GM20431 (cell line): ENCODE results near the gene FHOD3.

Experiments
- in situ Hi-C: fragments of 300-500 bp; cut with MseI, MboI; formaldehyde crosslinking; loops from one replicate; pipeline ENCODE4 v1.15.0; 2020; ENCODE audit warnings: low sequenced_read_pairs; ENCODE audit not compliant: unreplicated experiment

Gene FHOD3

DNA sequence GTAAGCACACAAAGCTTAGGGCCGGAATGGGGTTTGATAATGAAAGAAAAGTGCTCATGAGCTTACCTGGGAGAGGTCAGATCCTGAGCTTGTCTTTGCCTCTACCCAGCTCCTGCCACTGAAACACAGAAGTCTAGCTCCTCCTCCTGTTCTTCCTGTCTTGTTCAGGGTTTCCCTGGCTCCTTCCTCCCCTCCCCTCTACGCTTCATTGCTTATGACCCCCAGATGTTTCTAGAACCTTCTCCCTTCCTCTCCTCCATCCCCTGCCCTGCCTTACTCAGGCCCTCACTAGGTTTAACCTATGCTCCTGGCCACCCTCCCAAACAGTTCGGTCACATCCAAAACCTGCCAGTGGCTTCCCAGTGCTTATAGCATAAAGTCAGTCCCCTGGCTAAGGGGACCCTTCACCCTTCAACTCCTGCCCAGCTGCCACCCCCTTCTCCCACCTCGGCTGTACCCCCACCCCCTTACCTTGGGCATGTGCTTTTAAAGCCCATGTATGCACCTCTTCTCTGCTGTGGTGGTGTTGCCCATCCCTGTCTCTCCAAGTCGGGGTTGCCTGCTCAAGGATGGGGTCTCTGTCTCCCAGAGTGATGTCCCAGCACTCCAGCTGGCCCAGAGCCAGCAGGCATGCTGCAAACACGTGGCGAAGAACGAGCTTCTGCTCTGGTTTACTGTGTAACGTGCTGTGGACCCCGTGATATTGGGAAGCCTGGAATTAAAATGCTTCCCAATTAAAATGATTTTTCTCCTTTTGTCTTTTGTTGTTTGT is 297.7 kb downstream of the FHOD3 start:
- in situ Hi-C loops = no loop called here

DNA sequence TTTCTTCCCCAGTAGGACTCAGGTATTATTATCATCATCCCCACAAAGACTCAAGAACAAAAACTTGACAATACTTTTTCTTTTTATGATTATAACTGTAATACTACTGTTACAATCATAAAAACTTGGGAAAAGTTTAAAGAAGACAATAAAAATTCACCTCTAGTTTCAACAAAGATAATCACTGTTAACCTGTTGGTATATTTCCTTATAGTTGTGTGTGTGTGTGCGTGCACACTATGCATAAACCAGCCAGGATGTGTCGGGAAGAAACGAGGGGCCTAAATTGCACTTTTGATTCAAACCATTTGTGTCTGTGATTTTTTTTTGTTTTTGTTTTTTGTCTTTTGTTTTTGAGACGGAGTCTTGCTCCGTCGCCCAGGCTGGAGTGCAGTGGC is 298.3 kb downstream of the FHOD3 start:
- in situ Hi-C loops = no loop called here

- in situ Hi-C loops = no loop called here
Observed at GRCh38 chr18:36597636-36598035, 300.1 kb downstream of the FHOD3 start.

DNA sequence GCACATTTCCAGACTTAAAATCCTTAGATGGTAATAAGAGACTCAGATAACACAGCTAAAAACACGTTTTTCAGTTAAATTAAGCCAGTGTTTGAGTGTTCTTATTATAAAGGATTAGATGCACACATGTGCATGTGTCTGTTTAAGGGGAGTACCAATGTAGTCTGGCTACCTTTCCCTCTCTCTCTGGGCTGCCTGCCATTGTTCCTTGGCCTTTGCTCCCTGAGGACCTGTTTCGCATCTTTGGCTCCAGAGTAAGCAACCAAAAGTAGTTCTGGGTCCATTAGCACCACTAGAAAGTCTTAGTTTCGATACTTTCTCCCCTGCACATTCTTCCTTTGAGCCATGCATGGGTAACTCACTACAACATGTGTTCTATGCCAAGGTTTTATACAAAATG is 303.0 kb downstream of the FHOD3 start:
- in situ Hi-C loops = no loop called here

DNA sequence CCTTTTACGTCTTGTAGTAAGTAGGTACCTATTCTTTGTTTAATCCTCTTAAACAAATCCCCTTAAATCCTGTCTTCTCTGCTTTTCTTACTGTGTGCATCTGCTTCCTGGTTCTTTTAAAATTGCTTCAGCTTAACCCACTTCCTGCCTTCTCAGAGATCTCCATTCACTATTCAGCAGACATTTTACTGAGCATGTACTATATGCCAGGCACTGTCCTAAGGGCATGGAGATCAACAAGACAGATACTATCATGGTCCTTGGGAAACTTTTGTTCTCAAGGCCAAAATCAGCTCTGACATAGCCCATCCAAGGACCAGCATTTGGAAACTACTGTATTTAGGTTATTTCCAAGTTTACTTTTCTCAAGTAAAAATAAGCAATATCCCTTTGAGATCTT is 303.8 kb downstream of the FHOD3 start:
- in situ Hi-C loops = no loop called here

DNA sequence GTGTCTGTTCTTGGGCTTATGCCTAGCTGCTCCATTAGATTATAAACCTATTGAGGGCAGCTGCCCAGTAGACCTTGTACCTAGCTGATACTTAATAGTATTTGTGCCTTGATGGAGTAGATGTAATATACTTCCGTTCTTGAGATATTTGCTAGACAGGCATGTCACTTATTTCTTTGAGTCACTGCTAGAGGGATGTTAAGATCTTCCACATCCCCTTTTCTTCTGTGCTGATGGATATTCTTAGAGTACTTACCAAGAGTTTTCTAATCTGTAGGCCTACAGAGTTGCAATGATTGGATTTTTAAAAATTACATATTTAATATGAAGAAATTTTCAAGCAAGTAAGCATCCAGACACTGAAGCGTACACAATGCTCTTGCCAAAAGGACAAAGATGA is 304.6 kb downstream of the FHOD3 start:
- in situ Hi-C loops = no loop called here

DNA sequence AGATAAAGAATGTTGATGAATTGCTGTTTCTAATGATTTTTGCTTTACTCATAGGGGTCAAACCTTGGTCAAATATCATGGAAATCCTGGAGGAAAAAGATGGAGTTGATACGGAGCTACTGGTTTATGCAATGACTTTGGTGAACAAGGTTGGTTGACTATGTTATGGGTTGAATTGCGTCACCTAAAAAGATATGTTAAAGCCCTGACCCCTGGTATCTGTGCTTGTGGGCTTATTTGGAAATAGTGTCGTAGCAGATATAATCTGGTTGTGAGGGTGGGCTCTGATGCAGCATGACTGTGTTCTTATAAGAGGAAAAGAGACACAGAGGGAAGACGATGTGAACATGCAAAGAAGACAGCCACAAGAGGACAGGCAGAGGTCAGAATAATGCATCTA is 305.1 kb downstream of the FHOD3 start:
- in situ Hi-C loops = no loop called here

- in situ Hi-C loops = no loop called here
Observed at GRCh38 chr18:36608107-36608506, 310.6 kb downstream of the FHOD3 start.

DNA sequence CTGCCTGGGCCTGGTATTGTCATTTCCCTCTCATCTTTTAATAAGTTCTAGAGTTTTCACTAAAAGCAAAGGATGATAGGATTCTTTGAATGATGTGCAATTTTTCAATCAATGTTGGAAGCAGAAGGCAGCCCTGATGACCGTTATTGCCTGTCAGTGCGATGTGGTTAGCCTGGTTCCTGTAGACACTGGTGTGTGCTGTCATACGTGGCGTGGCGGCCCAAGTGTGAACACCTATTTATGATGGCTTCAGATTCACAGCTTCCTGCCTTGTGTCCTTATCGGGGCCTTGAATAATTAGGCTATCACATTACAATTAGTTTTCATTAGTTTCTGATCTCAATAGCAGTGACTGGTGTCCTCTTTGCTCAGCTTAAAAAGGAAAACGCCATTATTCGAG is 312.7 kb downstream of the FHOD3 start:
- in situ Hi-C loops = no loop called here

DNA sequence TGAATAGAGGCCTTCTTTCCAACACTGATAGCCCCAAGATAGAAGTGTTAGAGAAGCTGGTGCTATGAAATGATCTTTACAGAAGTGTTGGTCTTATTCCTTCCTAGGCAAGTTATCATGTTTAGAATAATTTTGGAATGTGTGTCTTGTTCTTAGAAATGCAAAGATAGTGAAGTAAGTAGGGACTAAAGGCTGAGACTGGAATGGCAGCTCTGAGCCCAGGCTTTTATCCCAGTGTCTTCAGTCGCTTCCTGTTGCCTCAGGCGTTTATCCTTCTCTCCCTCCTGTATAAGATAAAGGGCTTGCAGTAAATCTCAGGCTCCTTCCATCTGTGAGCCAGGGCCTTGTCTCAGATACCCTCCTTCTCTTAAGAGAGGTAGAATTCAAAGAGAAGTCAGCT is 313.1 kb downstream of the FHOD3 start:
- in situ Hi-C loops = no loop called here

- in situ Hi-C loops = no loop called here
Observed at GRCh38 chr18:36613069-36613468, 315.6 kb downstream of the FHOD3 start.

DNA sequence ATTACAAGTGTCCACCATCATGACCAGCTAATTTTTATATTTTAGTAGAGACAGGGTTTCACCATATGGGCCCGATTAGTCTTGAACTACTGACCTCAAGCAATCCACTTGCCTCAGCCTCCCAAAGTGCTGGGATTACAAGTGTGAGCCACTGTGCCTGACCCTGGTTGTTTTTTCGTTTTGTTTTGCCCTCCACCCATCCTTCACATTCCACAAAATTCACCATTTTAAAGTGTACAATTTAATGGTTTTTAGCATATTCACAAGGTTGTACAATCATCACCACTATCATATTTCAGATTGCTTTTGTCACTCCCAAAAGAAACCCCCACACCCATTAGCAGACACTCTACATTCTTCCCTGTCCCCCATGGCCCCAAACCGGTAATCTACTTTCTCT is 316.3 kb downstream of the FHOD3 start:
- in situ Hi-C loops = no loop called here

- in situ Hi-C loops = no loop called here
Observed at GRCh38 chr18:36620788-36621187, 323.3 kb downstream of the FHOD3 start.

GRCh38 chr18:36622610-36623009 is 325.1 kb downstream of the FHOD3 start:
- in situ Hi-C loops = no loop called here

DNA sequence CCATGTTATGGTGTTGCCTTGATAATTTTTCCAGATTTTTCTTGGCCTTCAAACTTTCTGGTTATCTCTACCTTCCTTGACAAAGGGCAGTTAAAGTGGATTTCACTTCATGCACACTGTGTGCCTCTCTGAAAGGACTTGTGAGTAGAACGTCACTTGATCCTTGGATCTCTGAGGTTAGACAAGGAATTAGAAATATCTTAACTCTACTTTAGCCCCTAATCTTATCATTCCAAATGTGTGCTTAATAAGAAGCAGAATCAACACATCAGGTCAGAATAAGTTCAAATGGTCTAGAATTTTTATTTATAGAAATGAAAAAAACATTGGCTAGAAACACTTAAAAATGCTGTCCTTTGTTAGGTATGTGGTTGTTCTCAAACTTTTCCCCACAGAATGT is 325.6 kb downstream of the FHOD3 start:
- in situ Hi-C loops = no loop called here

GRCh38 chr18:36623681-36624190 is 326.2 kb downstream of the FHOD3 start:
- in situ Hi-C loops = no loop called here

GRCh38 chr18:36624451-36625167 is 327.1 kb downstream of the FHOD3 start:
- in situ Hi-C loops = no loop called here

- in situ Hi-C loops = no loop called here
Observed at GRCh38 chr18:36625386-36625785, 327.9 kb downstream of the FHOD3 start.

- in situ Hi-C loops = no loop called here
Observed at GRCh38 chr18:36627637-36628036, 330.1 kb downstream of the FHOD3 start.

- in situ Hi-C loops = no loop called here
Observed at GRCh38 chr18:36628435-36629137, 331.1 kb downstream of the FHOD3 start.

DNA sequence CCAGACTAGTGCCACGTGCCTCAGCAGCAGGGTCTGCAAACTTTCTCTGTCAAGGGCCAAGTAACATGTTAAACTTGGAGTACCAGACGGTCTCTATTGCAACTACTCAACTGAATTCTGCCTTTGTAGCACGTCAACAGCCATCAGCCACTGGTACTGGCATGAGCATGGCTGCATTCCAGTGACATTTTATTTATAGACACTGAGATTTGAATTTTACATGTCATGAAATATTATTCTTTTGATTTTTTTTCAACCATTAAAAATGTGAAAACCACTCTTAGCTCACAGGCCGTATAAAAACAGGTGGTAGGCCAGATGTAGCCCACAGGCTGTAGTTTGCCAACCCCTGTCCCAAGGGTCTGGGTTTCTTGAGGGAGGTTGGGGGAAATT is 331.6 kb downstream of the FHOD3 start:
- in situ Hi-C loops = no loop called here
